ENCODE data around the gene KRTAP13-4. TPM values are rescaled to one million over a fixed set of nuclear protein-coding genes. Genes with fewer than 3 reads are reported as not detected.

KRTAP13-4 gene
- polyA plus RNA-seq, 4 donors, result not detected

Other genes starting within 250 kb of the KRTAP13-4 start
- gene CLDN8, start 214.1 kb upstream of the KRTAP13-4 start, polyA plus RNA-seq (ENCODE audit: insufficient read length in 4 of 4), result 10 to 100 TPM in 3 of 4 donors, 1 to 10 TPM in 1; 1.1 to 81.3 (median 59.7) TPM
- gene KRTAP24-1, start 147.3 kb upstream of the KRTAP13-4 start, polyA plus RNA-seq (ENCODE audit: insufficient read length in 4 of 4), result not detected
- gene KRTAP25-1, start 140.7 kb upstream of the KRTAP13-4 start, polyA plus RNA-seq (ENCODE audit: insufficient read length in 4 of 4), result not detected
- not detected for gene KRTAP26-1, start 109.9 kb upstream of the KRTAP13-4 start, polyA plus RNA-seq (ENCODE audit: insufficient read length in 4 of 4)
- gene KRTAP27-1, start 92.5 kb upstream of the KRTAP13-4 start, polyA plus RNA-seq (ENCODE audit: insufficient read length in 4 of 4), result not detected
- not detected for gene KRTAP23-1, start 81.6 kb upstream of the KRTAP13-4 start, polyA plus RNA-seq (ENCODE audit: insufficient read length in 4 of 4)
- not detected for gene KRTAP13-2, start 57.9 kb upstream of the KRTAP13-4 start, polyA plus RNA-seq (ENCODE audit: insufficient read length in 4 of 4)
- not detected for gene KRTAP13-1, start 34.2 kb upstream of the KRTAP13-4 start, polyA plus RNA-seq (ENCODE audit: insufficient read length in 4 of 4)
- not detected for gene KRTAP13-3, start 4.3 kb upstream of the KRTAP13-4 start, polyA plus RNA-seq (ENCODE audit: insufficient read length in 4 of 4)
- gene KRTAP15-1, start 10.1 kb downstream of the KRTAP13-4 start, polyA plus RNA-seq (ENCODE audit: insufficient read length in 4 of 4), result not detected
- gene KRTAP19-1, start 50.1 kb downstream of the KRTAP13-4 start, polyA plus RNA-seq (ENCODE audit: insufficient read length in 4 of 4), result not detected
- gene KRTAP19-2, start 57.2 kb downstream of the KRTAP13-4 start, polyA plus RNA-seq (ENCODE audit: insufficient read length in 4 of 4), result not detected
- not detected for gene KRTAP19-3, start 61.8 kb downstream of the KRTAP13-4 start, polyA plus RNA-seq (ENCODE audit: insufficient read length in 4 of 4)
- not detected for gene KRTAP19-4, start 66.9 kb downstream of the KRTAP13-4 start, polyA plus RNA-seq (ENCODE audit: insufficient read length in 4 of 4)
- not detected for gene KRTAP19-5, start 71.9 kb downstream of the KRTAP13-4 start, polyA plus RNA-seq (ENCODE audit: insufficient read length in 4 of 4)
- gene KRTAP19-6, start 111.6 kb downstream of the KRTAP13-4 start, polyA plus RNA-seq (ENCODE audit: insufficient read length in 4 of 4), result not detected
- not detected for gene KRTAP19-7, start 131.1 kb downstream of the KRTAP13-4 start, polyA plus RNA-seq (ENCODE audit: insufficient read length in 4 of 4)
- gene KRTAP22-2, start 160.2 kb downstream of the KRTAP13-4 start, polyA plus RNA-seq (ENCODE audit: insufficient read length in 4 of 4), result not detected
- not detected for gene KRTAP6-3, start 162.2 kb downstream of the KRTAP13-4 start, polyA plus RNA-seq (ENCODE audit: insufficient read length in 4 of 4)
- gene KRTAP6-2, start 168.7 kb downstream of the KRTAP13-4 start, polyA plus RNA-seq (ENCODE audit: insufficient read length in 4 of 4), result not detected
- not detected for gene KRTAP22-1, start 170.9 kb downstream of the KRTAP13-4 start, polyA plus RNA-seq (ENCODE audit: insufficient read length in 4 of 4)
- not detected for gene KRTAP6-1, start 183.7 kb downstream of the KRTAP13-4 start, polyA plus RNA-seq (ENCODE audit: insufficient read length in 4 of 4)
- gene KRTAP20-1, start 186.2 kb downstream of the KRTAP13-4 start, polyA plus RNA-seq (ENCODE audit: insufficient read length in 4 of 4), result not detected
- gene KRTAP20-4, start 190.4 kb downstream of the KRTAP13-4 start, polyA plus RNA-seq (ENCODE audit: insufficient read length in 4 of 4), result not detected
- not detected for gene KRTAP20-2, start 205.0 kb downstream of the KRTAP13-4 start, polyA plus RNA-seq (ENCODE audit: insufficient read length in 4 of 4)
- gene KRTAP20-3, start 212.6 kb downstream of the KRTAP13-4 start, polyA plus RNA-seq (ENCODE audit: insufficient read length in 4 of 4), result not detected

Data from left renal pelvis (tissue), 4 donors.